Effector CD4-positive, alpha-beta T cell (primary cell): ENCODE measurements around the gene ISL2. TPM values are rescaled to one million over a fixed set of nuclear protein-coding genes. Genes with fewer than 3 reads are reported as not detected.
"Not testable (repeated sequence)": the region's sequence is repeated elsewhere in the genome, so short reads cannot be mapped to it uniquely, and the experiment has no call there.

ENCODE experiments used
- DNase-seq: peaks from one replicate; pipeline ENCODE4 v3.0.0-alpha.2; 2020
- total RNA-seq: gene quantifications from one replicate; lab custom pipeline; 2026; lab: John Stamatoyannopoulos, UW

The ISL2 gene
- total RNA-seq: not detected

DNA sequence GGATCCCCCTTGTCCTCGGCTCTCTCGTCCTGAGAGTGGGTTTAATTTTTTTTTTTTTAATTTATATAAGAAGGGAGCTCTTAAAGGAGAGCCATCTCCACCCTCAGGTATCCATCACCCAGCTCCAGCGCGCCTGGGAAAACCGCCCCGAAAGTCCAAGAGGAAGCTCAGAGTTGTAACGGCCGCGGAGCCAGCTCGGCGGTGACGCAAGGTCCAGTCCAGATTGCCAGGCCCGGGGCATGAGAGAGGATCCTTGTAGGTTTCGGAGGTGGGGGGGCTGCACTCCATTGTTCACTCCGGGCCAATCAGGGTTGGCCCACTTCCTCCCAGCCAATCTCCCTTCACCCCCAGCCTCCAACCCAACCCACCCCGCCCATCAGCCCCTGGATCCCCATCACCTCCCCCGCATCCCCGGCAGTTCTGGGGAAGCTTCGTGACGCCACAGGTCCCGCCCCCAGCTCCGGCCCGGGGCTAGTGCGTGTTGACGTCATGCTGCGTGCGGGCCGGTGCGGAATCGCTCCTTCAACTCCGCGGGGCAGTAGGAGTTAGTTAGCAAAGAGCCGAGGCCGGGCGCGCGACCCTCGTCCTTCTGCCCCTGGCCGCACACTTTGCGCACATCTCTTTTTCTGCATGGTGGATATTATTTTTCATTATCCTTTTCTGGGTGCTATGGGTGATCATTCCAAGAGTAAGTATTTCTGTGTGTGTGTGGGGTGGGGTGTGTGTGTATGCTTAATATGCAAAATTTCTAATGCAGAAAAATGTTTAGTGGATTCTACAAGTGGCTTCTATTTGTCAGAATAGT is at the start of gene ISL2:
TSS of gene ISL2 (plus strand) at position 520 of the 805 bp plus-strand sequence. CDS start at position 631, 111 bp downstream.
- DNase-seq: no peak

DNA sequence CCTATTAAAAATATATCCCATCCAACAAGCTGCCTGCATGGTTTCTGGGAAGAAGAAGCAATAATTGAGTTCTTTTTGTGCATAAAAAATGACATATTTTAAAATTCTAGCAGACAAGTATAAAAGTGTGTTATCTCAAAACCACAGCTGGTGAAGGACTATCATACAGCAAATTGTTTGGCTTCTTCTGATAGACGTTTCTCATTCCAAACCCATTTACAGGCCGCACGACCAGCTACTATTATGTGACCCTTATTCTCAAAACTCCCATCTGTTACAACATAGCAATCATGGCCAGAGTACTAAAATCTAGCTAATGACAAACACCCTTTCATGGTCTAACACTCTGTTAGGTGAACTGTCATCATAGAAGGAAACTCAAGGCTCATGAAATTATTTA is 47.0 kb upstream of the ISL2 start:
- DNase-seq: no peak

DNA sequence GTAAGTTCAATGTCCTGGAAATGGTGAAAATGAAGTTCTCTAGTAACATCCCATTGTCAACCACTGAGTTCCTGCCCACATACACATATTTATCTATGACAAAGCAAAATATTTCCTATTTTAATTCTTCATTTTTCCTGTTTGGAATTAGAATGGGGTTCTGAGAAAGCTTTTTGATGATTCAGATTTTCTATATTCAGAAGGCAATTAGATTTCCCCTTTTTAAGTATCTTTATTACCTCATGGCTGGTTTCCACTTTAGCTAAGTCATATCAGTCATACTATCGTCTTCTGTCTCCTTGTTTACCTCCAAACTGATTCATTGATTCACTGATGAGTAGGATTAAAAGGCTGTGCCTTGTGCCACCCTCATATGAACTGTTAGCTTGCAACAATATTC is 43.2 kb upstream of the ISL2 start:
- DNase-seq: no peak

DNA sequence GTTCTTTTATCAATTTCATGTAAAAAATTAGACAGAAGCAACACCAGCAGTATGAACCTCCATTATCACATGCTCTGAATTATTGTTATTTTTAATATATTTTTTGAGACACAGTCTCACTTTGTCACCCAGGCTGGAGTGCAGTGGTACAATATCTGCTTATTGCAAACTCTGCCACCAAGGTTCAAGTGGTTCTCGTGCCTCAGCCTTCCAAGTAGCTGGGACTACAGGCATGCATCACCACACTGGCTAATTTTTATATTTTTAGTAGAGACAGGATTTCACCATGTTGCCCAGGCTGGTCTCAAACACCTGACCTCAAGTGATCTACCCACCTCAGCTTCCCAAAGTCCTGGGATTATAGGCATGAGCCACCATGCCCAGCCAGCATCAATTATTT is 42.1 kb upstream of the ISL2 start:
- not testable (repeated sequence) for DNase-seq

DNA sequence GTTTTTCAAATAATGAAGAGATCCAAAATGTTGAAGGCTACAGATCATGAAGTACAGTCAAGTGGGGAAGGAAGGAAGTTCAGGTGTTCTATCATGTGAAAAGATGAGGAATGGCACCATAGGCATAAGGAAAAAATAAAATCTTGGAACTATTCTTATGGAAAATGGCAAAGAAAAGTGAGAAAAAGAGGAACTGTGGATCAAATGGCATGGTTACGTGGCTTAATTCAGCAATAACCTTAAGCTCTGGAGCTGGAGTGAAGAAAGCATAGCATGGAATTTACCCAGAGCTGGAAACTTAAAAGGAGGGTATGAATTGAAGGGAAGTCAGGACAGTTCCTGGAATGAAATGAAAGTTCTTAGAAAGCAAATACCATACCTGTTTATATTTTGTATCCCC is 39.7 kb upstream of the ISL2 start:
- no peak for DNase-seq

DNA sequence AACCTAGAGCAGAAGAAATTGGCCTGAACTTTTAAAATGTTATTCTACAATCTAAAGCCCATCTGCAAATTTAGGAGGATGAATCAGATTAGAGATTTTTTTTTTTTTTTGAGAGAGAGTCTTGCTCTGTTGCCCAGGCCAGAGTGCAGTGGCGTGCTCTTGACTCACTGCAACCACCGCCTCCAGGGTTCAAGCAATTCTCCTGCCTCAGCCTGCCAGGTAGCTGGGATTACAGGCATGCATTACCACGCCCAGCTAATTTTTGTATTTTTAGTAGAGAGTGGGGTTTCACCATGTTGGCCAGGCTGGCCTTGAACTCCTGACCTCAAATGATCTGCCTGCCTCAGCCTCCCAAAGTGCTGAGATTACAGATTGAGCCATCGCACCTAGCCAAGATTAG is 38.6 kb upstream of the ISL2 start:
- DNase-seq: not testable (repeated sequence)

DNA sequence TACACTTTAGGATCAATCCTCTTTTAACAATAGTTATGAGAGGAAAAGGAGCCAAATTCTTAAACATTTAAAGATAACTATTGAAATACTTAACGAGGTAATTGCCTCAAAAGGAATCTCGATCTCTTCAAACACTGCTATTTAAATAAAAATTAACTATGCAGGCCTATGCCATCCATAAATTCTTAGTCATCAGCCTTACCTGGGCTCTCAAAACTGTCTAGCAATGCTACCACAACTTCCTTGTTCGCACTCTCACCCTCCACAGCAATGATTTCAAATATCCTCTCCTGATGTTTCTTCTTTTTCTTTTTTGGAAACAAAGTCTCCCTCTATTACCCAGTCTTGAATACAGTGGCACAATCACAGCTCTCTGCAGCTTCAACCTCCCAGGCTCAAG is 37.6 kb upstream of the ISL2 start:
- DNase-seq: no peak

DNA sequence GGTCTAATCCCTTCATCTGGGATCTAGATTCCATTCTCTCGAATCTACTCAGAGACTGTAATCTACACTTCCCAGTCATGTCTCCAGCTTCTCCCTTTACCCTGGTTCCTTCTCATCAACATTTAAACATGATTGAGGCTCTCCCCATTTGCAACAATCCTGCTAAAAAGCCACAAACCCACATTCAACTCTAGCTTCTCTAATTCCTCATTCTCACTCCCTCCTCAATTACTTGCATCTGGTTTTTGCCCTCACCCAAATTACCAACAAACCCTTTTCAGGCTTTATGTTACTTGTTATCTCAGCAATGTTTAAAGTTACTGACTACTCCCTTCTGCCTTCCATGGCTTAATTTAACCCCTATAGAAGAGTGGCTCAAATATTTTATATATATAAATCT is 36.8 kb upstream of the ISL2 start:
- no peak for DNase-seq

DNA sequence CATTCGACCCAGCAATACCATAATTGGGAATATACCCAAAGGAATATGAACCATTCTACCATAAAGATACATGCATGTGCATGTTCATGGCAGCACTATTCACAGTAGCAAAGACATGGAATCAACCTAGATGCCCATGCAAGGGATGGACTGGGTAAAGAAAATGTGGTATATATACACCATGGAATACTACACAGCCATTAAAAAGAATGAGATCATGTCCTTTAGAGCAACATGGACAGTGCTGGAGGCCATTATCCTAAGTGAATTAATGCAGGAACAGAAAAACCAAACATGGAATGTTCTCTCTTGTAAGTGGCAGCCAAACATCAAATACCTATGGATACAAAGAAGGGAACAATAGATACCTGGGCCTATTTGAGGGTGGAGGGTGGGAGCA is 32.7 kb upstream of the ISL2 start:
- no peak for DNase-seq

DNA sequence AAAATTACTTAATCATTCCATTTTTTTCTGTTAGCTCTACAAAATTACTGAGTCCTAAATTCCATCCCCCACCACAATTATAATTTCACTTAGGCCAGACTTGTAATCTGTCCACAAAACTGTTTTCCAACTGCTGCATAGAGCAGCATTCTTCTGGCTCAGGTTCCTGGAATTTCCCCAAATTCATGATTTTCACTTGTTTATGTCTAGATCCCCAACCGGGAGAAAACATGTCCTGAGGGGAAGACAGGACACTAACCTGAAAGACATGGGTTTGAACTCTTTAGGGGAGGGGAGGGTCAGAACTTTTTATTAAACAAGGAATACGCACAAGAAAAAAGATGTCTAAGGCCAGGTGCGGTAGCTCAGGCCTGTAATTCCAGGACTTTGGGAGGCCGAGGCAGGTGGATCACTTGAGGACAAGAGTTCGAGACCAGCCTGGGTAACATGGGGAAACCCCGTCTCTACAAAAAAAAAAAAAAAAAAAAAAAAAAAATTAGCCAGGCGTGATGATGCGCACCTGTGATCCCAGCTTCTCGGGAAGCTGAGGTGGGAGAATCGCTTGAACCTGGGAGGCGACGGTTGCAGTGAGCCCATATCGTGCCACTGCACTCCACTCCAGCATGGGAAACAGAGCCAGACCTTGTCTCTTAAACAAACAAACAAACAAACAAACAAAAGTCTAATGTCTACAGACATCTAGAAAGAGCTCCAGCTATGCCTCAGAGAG is 26.8 kb upstream of the ISL2 start:
- no peak for DNase-seq

DNA sequence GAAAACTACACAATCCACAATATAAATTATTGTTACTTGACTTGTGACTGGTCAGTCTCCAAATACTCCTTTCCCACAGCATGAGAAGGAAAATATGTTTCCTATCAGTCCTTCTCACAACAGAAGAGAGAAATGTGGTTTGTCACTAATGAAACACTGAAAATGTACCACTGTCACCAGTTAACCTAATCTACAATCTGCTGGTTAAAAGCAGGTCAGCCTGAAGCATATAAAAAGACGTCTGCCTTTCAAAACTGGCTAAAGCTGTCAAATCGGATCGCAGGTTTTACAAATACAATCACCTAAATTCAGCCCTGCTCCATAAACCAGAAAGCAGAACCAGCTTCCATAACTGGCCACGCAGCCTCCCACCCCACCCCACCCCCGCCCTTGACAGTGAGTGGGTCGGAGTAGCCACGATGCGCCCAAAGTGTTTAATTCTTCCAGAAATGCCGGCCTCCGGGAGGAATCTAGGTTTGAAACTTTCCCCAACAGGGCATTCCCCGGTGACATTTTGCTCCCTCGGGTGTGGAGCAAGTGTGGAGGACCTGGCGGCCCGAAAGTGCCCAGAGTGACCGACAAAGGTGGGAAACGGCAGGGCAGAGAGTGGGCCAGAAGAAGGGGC is 26.0 kb upstream of the ISL2 start:
- no peak for DNase-seq

DNA sequence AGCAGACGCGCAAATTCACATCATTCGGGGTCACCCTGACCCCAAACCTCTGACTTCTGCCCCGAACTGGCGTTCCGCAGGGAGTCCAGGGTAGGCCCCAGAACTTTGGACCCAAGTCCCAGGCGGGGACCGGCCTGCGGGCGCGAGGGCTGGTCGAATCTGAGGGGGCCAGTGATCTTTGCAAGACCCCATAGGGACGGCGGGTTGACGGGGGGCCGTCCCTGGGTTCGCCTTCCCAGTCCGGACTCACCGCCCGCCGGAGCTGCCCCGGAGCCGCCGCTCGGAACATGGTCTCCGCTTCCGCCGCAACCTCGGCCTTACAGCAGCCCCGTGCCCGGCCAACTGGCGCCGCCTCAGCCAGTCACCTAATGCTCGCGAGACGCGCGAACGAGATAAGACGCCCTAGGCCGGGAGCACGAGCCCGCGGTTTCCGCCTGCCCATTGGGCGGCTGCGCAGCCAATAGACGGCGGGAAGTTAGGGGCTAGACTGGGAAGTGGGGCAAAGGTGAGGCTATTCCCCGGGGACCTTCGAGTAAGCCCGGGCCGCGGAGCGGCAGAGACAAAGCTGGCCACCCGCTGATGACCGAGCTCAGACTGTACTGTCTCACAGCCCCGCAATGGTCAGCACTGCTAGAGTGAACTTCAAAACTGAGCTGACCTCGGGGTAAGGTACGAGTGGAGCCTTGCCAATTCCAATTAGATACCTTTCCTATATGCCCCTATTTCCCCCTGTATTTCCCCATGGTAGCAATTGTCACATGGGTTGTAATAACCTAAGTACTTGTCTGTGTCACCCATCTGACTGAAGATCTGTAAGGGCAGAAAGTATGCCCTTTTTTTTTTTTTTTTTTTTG is 25.2 kb upstream of the ISL2 start, which contains the start of gene ETFA:
TSS of gene ETFA (minus strand) at position 370 of the 854 bp plus-strand sequence. CDS start at position 289, 81 bp downstream.
- peak; percentile 76 for DNase-seq

DNA sequence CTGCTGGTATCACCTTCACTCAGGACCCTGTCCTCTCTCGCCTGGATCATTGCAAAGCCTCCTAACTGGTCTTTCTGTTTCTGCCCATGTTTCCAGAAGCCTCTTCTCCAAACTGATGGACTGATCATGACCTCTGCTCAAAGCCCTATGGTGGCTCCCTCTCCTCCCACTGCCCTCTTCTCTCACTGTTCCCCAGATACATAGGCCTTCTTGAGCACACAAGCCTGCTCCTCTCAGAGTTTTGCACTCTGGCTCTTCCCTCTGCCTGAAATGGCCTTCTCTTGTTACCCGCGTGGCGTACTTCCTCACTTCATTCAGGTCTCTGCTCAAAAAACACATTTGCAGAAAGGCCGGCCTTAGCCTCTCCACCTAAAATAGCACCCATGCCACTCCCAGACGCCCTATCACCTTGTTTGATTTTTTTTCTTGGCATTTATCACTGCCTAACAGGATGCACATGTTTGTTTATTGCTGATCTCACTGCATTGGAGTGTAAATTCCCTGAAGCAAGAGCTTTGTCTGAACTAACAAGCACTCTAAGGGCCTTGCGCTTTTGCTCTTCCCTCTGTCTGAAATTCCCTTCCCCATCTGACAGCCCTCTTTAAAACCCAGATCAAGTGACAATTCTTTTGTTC is 23.9 kb upstream of the ISL2 start:
- no peak for DNase-seq

DNA sequence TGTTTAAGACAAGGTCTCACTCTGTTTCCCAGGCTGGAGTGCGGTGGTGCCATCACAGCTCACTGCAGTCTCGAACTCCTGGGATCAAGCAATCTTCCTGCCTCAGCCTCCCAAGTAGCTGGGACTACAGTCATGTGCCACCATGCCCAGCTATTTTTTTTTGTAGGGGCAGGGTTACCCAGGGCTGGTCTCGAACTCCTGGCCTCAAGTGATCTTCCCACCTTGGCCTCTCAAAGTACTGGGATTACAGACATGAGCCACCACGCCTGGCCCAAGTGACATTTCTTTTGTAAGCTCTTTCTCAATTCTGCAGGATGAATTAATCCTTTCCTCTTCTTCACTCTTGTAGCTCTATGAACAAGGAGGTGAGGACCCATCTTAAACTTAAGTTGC is 23.4 kb upstream of the ISL2 start:
- DNase-seq: not testable (repeated sequence)

DNA sequence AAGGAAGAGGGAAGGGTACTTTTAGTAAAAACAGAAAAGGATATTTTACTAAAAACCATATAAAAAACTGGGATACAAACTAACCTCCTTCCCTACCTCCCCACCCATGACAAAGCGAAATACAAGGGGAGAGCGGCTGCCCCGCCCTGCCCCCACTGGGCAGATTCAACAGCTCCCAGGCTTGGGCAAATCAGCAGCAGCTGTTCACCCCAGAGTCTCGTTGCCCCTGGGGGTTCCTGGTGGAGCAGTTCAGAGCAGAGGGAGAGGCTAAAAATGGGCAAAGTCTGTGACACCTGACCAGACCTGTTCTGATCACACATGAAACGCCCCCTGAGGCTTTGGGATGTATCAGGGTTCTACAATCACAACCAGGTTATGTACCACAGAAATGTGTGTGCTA is 22.8 kb upstream of the ISL2 start:
- no peak for DNase-seq

DNA sequence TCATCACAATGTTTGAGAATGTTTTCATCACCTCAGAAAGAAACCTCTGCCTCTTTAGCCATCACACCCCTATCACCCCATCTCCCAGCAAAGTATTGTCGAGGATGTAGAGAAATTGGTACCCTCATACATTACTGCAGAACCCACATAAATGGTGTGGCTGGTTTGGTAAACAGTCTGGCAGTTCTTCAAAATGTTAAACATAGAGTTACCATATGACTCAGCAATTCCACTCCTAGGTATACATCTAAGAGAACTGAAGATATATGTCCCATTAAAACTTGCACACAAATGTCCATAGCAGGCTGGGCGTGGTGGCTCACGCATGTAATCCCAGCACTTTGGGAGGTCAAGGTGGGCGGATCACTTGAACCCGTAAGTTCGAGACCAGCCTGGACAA is 16.6 kb upstream of the ISL2 start:
- no peak for DNase-seq

DNA sequence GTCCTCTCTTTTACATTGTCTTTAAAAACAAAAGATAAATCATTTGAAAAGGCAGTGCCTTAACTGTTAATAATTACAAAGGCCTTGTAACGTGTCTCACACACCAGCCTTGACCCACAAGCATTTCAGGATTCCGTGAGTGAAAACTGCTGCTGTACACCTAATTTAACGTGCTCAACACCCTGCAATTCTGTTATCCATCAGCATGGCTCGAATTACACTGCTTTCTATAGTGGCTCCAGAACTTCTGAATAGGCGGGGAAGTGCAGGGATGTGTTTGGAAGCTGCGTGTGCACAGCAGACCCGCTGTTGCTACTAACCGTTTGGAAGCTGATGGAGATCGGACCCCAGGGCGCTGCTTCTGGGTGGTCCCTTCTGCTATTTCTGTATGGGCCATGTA is 15.4 kb upstream of the ISL2 start:
- no peak for DNase-seq

DNA sequence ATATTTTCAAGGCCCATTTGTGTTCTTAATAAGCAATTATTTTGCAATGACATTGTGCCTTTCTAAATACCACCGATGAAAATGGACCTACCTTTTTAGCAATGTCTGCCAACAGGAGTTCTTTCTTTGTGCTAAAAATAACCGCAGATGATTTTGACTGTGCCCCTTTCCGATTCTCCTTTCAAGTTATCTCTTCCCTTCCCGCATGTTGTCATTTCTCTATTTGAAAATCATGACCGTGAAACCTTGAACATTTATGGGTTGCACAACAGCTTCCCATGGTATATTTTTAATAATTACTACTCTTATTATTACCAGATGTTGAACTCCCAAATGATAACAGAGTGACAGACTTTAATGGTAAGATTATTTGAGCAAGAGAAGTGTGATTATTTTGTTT is 15.0 kb upstream of the ISL2 start:
- no peak for DNase-seq

DNA sequence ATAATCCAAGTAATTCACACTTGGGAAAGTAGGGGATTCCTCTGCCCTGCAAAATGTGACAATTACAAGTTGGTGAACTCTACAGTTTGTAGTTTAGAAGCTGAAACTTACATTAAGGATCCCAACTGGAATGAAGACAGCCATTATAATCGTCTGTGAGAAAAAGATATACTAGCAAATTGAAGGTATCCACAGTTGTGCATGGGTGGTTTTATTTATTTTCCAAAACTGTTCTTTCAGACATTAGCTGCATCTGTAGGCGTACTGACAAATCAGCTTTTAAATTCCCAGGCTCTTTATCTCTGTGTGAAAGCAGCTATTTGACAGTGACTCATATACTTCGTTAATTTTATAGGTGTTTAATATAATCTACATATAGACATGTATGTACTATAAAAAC is 12.5 kb upstream of the ISL2 start:
- no peak for DNase-seq

DNA sequence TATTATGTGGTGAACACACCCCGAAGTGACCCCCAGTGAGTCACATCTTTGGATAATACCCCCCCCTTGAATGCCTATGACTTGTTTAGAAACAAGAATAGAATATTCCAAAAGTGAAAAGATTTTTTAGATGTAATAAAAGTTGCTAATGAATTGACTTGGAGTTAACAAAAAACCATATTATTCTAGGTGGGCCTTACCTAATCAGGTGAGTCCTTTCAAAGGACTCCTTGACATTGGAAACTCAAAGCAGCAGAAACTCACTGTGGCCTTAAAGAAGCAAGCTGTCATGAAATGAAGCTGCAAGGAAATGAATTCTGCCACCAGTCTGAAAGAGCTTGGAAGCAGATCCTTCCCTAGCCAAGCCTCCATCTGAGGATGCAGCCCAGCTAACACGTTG is 10.9 kb upstream of the ISL2 start:
- no peak for DNase-seq

DNA sequence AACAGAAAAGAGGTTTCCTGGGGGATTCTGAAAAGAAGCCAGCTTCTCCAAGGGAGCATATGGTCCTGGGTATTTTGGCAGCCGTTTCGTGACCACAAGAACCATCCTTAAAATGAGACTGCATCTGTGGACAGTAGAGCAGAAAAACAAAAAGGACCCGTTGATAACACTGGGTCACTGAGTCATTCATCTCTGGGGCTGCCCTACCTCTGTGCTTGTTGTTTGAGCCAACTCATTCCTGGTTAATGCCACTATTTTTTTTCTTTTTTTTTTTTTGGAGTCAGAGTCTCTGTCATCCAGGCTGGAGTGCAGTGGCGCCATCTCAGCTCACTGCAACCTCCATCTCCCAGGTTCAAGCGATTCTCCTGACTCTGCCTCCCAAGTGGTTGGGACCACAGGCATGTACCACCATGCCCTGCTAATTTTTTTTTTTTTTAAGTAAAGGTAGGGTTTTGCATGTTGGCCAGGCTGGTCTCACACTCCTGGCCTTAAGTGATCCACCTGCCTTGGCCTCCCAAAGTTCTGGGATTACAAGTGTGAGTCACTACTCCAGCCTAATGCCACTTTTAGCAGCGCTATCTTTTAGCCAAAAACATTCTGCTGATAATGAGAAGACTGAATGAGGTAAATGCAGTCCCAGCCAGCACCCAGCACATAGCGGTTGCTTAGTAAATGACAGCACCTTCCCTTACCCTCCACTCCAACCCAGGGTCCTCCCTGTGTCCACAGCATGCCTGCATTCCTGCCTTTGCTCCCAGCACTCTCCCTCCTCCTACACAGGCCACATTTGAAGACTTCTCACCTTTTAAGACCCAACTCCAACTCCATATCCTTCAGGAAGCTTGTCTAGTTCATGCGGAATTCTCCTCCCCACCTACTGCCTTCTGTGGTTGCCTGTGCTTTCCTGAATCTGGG is 9.1 kb upstream of the ISL2 start:
- no peak for DNase-seq
